Uterus (tissue), 4 donors: Measurements from ENCODE around the gene NCOR1. TPM values are rescaled to one million over a fixed set of nuclear protein-coding genes. Genes with fewer than 3 reads are reported as not detected.
A peak's percentile ranks its signal among the peaks of the same experiment; 100 is the strongest.

Experiments used
- DNase-seq, 2 donors: peaks; one replicate each; pipeline ENCODE4 v3.0.0-alpha.2; 2019 to 2020
- H3K27ac ChIP-seq, 2 donors: fragments of 200-600 bp; sonication (generic); 1 replicate in 1 of 2; 2 replicates in 1 of 2; pipeline ENCODE4 v1.5.1; 2016 to 2018
- H3K27me3 ChIP-seq, 2 donors: fragments of 200-600 bp; sonication (generic); one replicate each; pipeline ENCODE4 v1.5.1; 2018 to 2019; ENCODE audit warnings: control low read depth in 1 of 2
- H3K36me3 ChIP-seq, 2 donors: fragments of 200-600 bp; sonication (generic); one replicate each; pipeline ENCODE4 v1.5.1; 2019; ENCODE audit warnings: control low read depth in 1 of 2
- H3K4me1 ChIP-seq, 2 donors: fragments of 200-600 bp; sonication (generic); one replicate each; pipeline ENCODE4 v1.5.1; 2018 to 2019; ENCODE audit warnings: control low read depth in 1 of 2
- H3K4me3 ChIP-seq, 2 donors: fragments of 200-600 bp; sonication (generic); 1 replicate in 1 of 2; 2 replicates in 1 of 2; pipeline ENCODE4 v1.5.1; 2018 to 2019; ENCODE audit warnings: mild to moderate bottlenecking in 1 of 2
- H3K9me3 ChIP-seq, 2 donors: fragments of 200-600 bp; sonication (generic); one replicate each; pipeline ENCODE4 v1.5.1; 2019; ENCODE audit warnings: control low read depth in 1 of 2
- POLR2A ChIP-seq, 2 donors: fragments of 450-650 bp; IDR thresholded peaks; one replicate each; pipeline ENCODE4 v1.6.1; 2016; ENCODE audit warnings: antibody characterized with exemption in 2 of 2, mild to moderate bottlenecking in 1 of 2, moderate library complexity in 1 of 2
- intact Hi-C: fragments of 100-400 bp; cut with DNase I; formaldehyde crosslinking; loops from one replicate; pipeline ENCODE4 v1.15.1; 2023; ENCODE audit warnings: low total_unique reads
- total RNA-seq, 4 donors: library from RNA; depleted of rRNA in 3 of 4; stranded (reverse); fragments of >200 nt in 3 of 4; gene quantifications; one replicate each; pipeline versions ENCODE4 v1.1.0 to v1.2.4, GENCODE V29; 2014 to 2023
- TF ChIP-seq, protein P1 (sequence below), 4 experiments: fragments of 200-600 bp in 2 of 4; fragments of 450-650 bp in 2 of 4; sonication (generic) in 2 of 4; IDR thresholded peaks; one replicate each; pipeline ENCODE4 v1.5.1; 2016 to 2019; ENCODE audit warnings: antibody characterized with exemption in 4 of 4, mild to moderate bottlenecking in 2 of 4, moderate library complexity in 1 of 4
- donor health status: DM: yes; HTN: yes; CAD: no.

Gene NCOR1
- total RNA-seq, 4 donors from 2014 or later: 117 to 195 (median 147) TPM

DNA sequence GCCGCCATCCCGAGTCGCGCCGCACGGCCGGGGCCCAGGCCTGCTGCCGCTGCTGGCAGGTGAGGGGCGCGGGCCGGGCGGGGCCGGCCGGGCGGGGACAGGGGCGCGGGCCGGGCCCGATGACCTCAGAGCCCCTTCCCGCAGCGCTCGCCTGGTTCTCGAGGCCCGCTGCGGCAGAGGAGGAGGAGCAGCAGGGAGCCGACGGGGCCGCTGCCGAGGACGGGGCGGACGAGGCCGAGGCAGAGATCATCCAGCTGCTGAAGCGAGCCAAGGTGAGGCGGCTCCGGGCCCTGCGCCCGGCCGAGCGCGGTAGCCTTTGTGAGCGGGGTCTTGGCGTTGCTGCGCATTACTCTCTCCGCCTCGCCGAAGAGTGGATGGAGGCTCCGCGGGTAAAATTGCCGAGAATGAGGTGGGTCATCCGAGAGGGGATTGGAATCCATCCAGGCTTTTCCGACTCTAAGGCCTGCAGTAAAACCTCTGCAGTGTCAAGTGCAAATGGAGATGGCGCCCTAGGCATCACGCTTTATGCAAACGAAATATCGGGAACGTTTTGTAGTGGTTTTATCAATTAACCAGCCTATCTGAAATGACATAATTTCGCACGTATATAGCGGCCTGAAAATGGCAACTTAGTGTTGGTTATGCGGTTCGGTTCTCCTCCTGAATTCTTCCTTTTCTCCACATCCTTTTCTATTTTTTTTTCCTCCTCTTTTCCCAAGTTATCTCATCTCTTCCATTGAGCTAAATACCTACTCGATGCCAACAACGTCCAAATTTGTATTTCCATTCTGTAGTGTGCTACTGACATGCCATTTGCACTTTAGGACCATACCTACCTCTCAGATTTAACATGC lies 215.1 kb downstream of the NCOR1 start:
- no peaks in the 10 kb centered on the region for H3K36me3 ChIP-seq
- no peak for TF ChIP-seq POLR2A (IDR thresholded peaks at IDR 0.05)
- TF ChIP-seq, protein P1, sequence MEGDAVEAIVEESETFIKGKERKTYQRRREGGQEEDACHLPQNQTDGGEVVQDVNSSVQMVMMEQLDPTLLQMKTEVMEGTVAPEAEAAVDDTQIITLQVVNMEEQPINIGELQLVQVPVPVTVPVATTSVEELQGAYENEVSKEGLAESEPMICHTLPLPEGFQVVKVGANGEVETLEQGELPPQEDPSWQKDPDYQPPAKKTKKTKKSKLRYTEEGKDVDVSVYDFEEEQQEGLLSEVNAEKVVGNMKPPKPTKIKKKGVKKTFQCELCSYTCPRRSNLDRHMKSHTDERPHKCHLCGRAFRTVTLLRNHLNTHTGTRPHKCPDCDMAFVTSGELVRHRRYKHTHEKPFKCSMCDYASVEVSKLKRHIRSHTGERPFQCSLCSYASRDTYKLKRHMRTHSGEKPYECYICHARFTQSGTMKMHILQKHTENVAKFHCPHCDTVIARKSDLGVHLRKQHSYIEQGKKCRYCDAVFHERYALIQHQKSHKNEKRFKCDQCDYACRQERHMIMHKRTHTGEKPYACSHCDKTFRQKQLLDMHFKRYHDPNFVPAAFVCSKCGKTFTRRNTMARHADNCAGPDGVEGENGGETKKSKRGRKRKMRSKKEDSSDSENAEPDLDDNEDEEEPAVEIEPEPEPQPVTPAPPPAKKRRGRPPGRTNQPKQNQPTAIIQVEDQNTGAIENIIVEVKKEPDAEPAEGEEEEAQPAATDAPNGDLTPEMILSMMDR (IDR thresholded peaks at IDR 0.05): no peak
- H3K9me3 ChIP-seq: no peaks in the 10 kb centered on the region
- peaks cover 0 to 9% of the 10 kb centered on the region in 2 donors for H3K4me1 ChIP-seq
- peak overlapping the region; percentile 69 to 84 for H3K4me3 ChIP-seq
- intact Hi-C loops: no loop called here
- peak overlapping the region; percentile 91 to 92 for H3K27ac ChIP-seq
- H3K27me3 ChIP-seq: no peaks in the 10 kb centered on the region
- DNase-seq: peak; percentile 38 to 47

DNA sequence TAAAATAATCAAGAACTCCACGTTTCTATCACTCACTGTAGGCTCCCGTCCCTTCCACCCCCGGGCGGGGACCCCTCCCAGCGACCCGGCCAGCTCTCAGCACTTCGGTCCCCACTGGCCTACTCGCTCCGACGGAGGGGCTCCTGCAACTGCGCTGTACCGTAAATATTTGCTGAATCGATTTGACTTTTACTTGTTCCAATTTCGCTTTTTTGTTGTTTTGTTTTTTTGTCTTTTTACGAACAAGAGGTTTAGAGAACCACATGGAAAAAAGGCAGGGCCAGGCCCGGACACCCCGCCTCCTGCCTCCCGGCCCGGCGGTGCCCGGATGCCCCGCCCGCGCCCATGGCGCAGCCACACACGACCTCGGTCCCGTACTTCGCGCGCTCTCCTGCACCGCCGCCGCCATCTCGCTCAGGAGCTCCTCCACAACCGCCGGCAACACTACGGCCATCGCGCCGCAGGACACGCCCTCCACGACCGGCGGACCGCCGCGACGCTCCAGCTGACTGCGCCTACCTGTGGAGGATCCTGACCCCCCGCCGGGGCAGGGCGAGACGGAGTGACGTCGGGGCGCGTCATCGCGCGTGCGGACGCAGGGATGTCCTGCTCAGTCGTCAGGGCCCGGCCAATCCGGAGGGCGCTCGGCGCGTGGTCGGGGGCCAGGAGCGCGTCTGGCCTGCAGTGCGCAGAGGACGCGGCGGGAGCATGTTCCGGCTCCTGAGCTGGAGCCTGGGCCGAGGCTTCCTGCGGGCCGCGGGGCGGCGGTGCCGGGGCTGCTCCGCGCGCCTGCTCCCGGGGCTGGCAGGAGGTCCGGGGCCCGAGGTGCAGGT lies 216.0 kb downstream of the NCOR1 start, which contains the start of the genes TTC19 and ZSWIM7:
Gene TTC19 (plus strand): TSS at position 684 of the 833 bp plus-strand sequence. CDS start 25 bp downstream, at position 709.
Gene ZSWIM7 (minus strand): TSS at position 564 of the 833 bp plus-strand sequence. CDS start 110 bp downstream, at position 454.
- H3K4me3 ChIP-seq: peak within 1 kb of the TSS; percentile 69 to 84
- peak; percentile 96 to 97 for TF ChIP-seq POLR2A (IDR thresholded peaks at IDR 0.05)
- TF ChIP-seq, protein P1 (IDR thresholded peaks at IDR 0.05): peak in 1 of 4 experiments; percentile 11
- H3K27ac ChIP-seq: peak within 1 kb of the TSS; percentile 91 to 92
- intact Hi-C loops: no loop called here
- no peaks in the 10 kb centered on the region for H3K36me3 ChIP-seq
- no peaks in the 10 kb centered on the region for H3K9me3 ChIP-seq
- H3K4me1 ChIP-seq: peaks cover 0 to 9% of the 10 kb centered on the region in 2 donors
- no peaks in the 10 kb centered on the region for H3K27me3 ChIP-seq
- DNase-seq: peak; percentile 95

DNA sequence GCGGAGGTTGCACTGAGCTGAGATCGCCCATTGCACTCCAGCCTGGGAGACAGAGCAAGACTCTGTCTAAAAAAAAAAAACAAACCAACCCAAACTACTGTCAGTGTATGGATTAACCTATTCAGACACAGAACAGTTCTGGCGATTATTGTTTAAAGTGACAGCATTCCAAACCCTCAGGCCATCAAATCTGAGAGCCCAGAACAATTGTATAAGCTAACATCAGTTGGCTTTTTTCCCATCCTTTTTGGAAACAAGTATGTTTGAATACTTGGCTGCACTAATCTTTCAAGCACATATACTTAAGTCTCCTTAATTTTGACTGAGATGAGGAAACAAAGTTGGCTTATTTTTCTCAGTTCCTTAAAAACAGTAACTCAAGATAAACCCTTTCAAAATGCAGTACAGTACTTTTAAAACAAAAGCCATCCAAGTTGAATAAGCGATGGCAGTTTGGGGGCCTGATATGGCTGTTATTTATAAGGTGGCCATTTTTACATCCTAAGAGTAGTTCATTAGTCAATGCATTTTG lies 217.2 kb downstream of the NCOR1 start:
- H3K4me3 ChIP-seq: no peak overlapping the region

DNA sequence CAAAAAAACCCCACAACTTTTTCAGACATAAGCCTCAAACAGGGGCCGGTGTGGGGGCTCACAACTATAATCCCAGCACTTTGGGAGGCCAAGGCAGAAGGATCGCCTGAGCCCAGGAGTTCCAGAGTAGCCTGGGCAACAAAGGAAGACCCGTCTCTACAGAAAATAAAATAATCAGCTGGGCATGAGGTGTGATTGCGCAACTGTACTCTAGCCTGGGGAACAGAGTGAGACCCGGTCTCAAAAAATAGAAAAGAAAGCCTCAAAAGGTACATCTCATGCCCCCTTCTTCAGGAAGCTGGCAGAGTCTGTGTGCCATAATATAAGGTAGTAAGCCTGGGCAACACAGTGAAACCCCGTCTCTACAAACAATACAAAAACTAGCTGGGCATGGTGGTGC lies 219.0 kb downstream of the NCOR1 start:
- no peak overlapping the region for H3K27ac ChIP-seq
- H3K27me3 ChIP-seq: no peaks in the 10 kb centered on the region
- TF ChIP-seq, protein P1 (IDR thresholded peaks at IDR 0.05): no peak
- no peak for TF ChIP-seq POLR2A (IDR thresholded peaks at IDR 0.05)
- peaks cover 0 to 7% of the 10 kb centered on the region in 2 donors for H3K4me1 ChIP-seq
- intact Hi-C loops: no loop called here
- DNase-seq: no peak
- H3K4me3 ChIP-seq: no peak overlapping the region
- H3K36me3 ChIP-seq: no peaks in the 10 kb centered on the region
- no peaks in the 10 kb centered on the region for H3K9me3 ChIP-seq

More for the DNA sequence above, 217.2 kb downstream of the NCOR1 start:
- no peaks in the 10 kb centered on the region for H3K36me3 ChIP-seq
- DNase-seq: no peak
- intact Hi-C loops: no loop called here
- no peaks in the 10 kb centered on the region for H3K27me3 ChIP-seq
- H3K27ac ChIP-seq: peak overlapping the region; percentile 91 to 92
- TF ChIP-seq, protein P1 (IDR thresholded peaks at IDR 0.05): no peak
- no peak for TF ChIP-seq POLR2A (IDR thresholded peaks at IDR 0.05)
- no peaks in the 10 kb centered on the region for H3K9me3 ChIP-seq
- H3K4me1 ChIP-seq: peaks cover 0 to 9% of the 10 kb centered on the region in 2 donors
